ENCODE results near the gene PRRG1.

DNA sequence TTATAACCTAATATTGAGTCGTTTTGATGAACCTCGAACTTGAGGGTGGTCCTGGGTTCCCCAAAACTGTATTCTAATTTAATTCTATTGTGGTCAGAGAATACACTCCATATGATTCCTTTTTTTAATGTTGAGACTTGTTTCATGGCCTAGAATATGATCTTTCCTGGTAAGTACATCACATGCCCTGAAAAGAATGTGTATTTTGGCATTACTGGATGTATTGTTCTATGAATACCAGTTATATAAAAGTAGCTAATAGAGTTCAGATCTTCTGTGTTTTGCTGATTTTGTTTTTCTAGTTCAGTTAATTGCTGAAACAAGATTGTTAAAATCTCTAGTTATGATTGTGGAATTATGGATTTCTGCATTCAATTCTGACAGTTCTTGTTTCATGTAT, 18.8 kb downstream of the PRRG1 start:
- TF ChIP-seq POLR2A (IDR thresholded peaks at IDR 0.05; ENCODE audit: low read depth, low read length) (no peak), POLR2AphosphoS5 (IDR thresholded peaks at IDR 0.05; ENCODE audit: low read depth, low read length) (no peak), TAF1 (IDR thresholded peaks at IDR 0.05; ENCODE audit: borderline replicate concordance, low read depth, low read length) (no peak)

All from GM12892 (cell line).